PC-9 (cell line): Measurements from ENCODE around the gene KCTD13.

ENCODE experiments used
- CTCF ChIP-seq: fragments of 200-600 bp; sonication (generic); conservative IDR thresholded peaks from 2 replicates; pipeline ENCODE4 v1.6.1; 2017; ENCODE audit warnings: mixed run types, antibody characterized with exemption, mild to moderate bottlenecking, moderate library complexity
- EZH2 ChIP-seq: fragments of 200-600 bp; sonication (generic); IDR thresholded peaks from 2 replicates; pipeline ENCODE4 v1.8.0; 2017; ENCODE audit warnings: antibody characterized with exemption, low read depth

- TF ChIP-seq CTCF, result no peak
- no peak for TF ChIP-seq EZH2
Measured at GRCh38 chr16:29905668-29906067, 20.4 kb downstream of the KCTD13 start.
